Measurements from ENCODE around the gene B3GAT3.

The B3GAT3 gene

GRCh38 chr11:62602141-62603071 lies 19.4 kb downstream of the B3GAT3 start:
- peak overlapping the region; percentile 94 for H3K4me3 Mint-ChIP-seq
- no peaks in the 10 kb centered on the region for H3K27me3 Mint-ChIP-seq
- H3K27ac Mint-ChIP-seq, result peak overlapping the region; percentile 93
- no peak for DNase-seq
- H3K4me1 Mint-ChIP-seq (ENCODE audit: low read depth), result peaks cover 54% of the 10 kb centered on the region
- peaks cover 92% of the 10 kb centered on the region for H3K36me3 Mint-ChIP-seq (ENCODE audit: low read depth)
- no peaks in the 10 kb centered on the region for H3K9me3 Mint-ChIP-seq

GRCh38 chr11:62601372-62602140 lies 20.2 kb downstream of the B3GAT3 start, which contains the start of gene MTA2:
Gene MTA2 (minus strand): TSS chr11:62601865. CDS start chr11:62601450, 415 bp downstream.
- H3K4me3 Mint-ChIP-seq, result peak within 1 kb of the TSS; percentile 94
- peak; percentile 100 for DNase-seq
- peaks cover 57% of the 10 kb centered on the region for H3K4me1 Mint-ChIP-seq (ENCODE audit: low read depth)
- peaks cover 92% of the 10 kb centered on the region for H3K36me3 Mint-ChIP-seq (ENCODE audit: low read depth)
- H3K27ac Mint-ChIP-seq, result peak within 1 kb of the TSS; percentile 93
- H3K9me3 Mint-ChIP-seq, result no peaks in the 10 kb centered on the region
- H3K27me3 Mint-ChIP-seq, result no peaks in the 10 kb centered on the region

- H3K27ac Mint-ChIP-seq, result peak overlapping the region; percentile 93
Measured at GRCh38 chr11:62601122-62601371, 20.7 kb downstream of the B3GAT3 start.

GRCh38 chr11:62600367-62601121 lies 21.2 kb downstream of the B3GAT3 start:
- Mint-ChIP-seq H3K27ac (peak overlapping the region; percentile 93), H3K9me3 (no peaks in the 10 kb centered on the region), H3K27me3 (no peaks in the 10 kb centered on the region), H3K4me1 (ENCODE audit: low read depth) (peaks cover 55% of the 10 kb centered on the region), H3K4me3 (peak overlapping the region; percentile 94), H3K36me3 (ENCODE audit: low read depth) (peaks cover 92% of the 10 kb centered on the region)
- no peak for DNase-seq

More at GRCh38 chr11:62601122-62601371, 20.7 kb downstream of the B3GAT3 start:
- Mint-ChIP-seq H3K27me3 (no peaks in the 10 kb centered on the region), H3K4me1 (ENCODE audit: low read depth) (peaks cover 54% of the 10 kb centered on the region), H3K4me3 (peak overlapping the region; percentile 94), H3K36me3 (ENCODE audit: low read depth) (peaks cover 92% of the 10 kb centered on the region), H3K9me3 (no peaks in the 10 kb centered on the region)
- no peak for DNase-seq

GRCh38 chr11:62599901-62600300 lies 21.9 kb downstream of the B3GAT3 start:
- peaks cover 58% of the 10 kb centered on the region for H3K4me1 Mint-ChIP-seq (ENCODE audit: low read depth)
- H3K27ac Mint-ChIP-seq, result peak overlapping the region; percentile 93
- H3K4me3 Mint-ChIP-seq, result peak overlapping the region; percentile 94
- peaks cover 92% of the 10 kb centered on the region for H3K36me3 Mint-ChIP-seq (ENCODE audit: low read depth)
- H3K27me3 Mint-ChIP-seq, result no peaks in the 10 kb centered on the region
- no peaks in the 10 kb centered on the region for H3K9me3 Mint-ChIP-seq
- DNase-seq, result no peak

- peak overlapping the region; percentile 93 for H3K27ac Mint-ChIP-seq
- H3K4me3 Mint-ChIP-seq, result peak overlapping the region; percentile 94
- H3K4me1 Mint-ChIP-seq (ENCODE audit: low read depth), result peaks cover 62% of the 10 kb centered on the region
- DNase-seq, result peak; percentile 92
- no peaks in the 10 kb centered on the region for H3K27me3 Mint-ChIP-seq
- H3K9me3 Mint-ChIP-seq, result no peaks in the 10 kb centered on the region
- peaks cover 92% of the 10 kb centered on the region for H3K36me3 Mint-ChIP-seq (ENCODE audit: low read depth)
Measured at GRCh38 chr11:62599069-62599696, 22.6 kb downstream of the B3GAT3 start.

GRCh38 chr11:62595124-62595523 lies 26.7 kb downstream of the B3GAT3 start:
- Mint-ChIP-seq H3K27ac (peak overlapping the region; percentile 93), H3K9me3 (no peaks in the 10 kb centered on the region), H3K27me3 (no peaks in the 10 kb centered on the region), H3K4me3 (no peak overlapping the region), H3K36me3 (ENCODE audit: low read depth) (peaks cover 95% of the 10 kb centered on the region), H3K4me1 (ENCODE audit: low read depth) (peaks cover 70% of the 10 kb centered on the region)
- DNase-seq, result no peak

- Mint-ChIP-seq H3K27me3 (no peaks in the 10 kb centered on the region), H3K36me3 (ENCODE audit: low read depth) (peaks cover 93% of the 10 kb centered on the region), H3K4me3 (peak overlapping the region; percentile 66), H3K27ac (peak overlapping the region; percentile 93), H3K9me3 (no peaks in the 10 kb centered on the region), H3K4me1 (ENCODE audit: low read depth) (peaks cover 66% of the 10 kb centered on the region)
- peak; percentile 81 for DNase-seq
Measured at GRCh38 chr11:62593434-62594044, 28.2 kb downstream of the B3GAT3 start.

GRCh38 chr11:62592989-62593421 lies 28.8 kb downstream of the B3GAT3 start:
- H3K27ac Mint-ChIP-seq, result peak overlapping the region; percentile 97
- DNase-seq, result no peak
- peaks cover 92% of the 10 kb centered on the region for H3K36me3 Mint-ChIP-seq (ENCODE audit: low read depth)
- peaks cover 64% of the 10 kb centered on the region for H3K4me1 Mint-ChIP-seq (ENCODE audit: low read depth)
- peak overlapping the region; percentile 3 for H3K4me3 Mint-ChIP-seq
- H3K27me3 Mint-ChIP-seq, result no peaks in the 10 kb centered on the region
- no peaks in the 10 kb centered on the region for H3K9me3 Mint-ChIP-seq

GRCh38 chr11:62592146-62592815 lies 29.5 kb downstream of the B3GAT3 start:
- H3K27ac Mint-ChIP-seq, result peak overlapping the region; percentile 97
- peaks cover 92% of the 10 kb centered on the region for H3K36me3 Mint-ChIP-seq (ENCODE audit: low read depth)
- H3K27me3 Mint-ChIP-seq, result no peaks in the 10 kb centered on the region
- H3K4me1 Mint-ChIP-seq (ENCODE audit: low read depth), result peaks cover 62% of the 10 kb centered on the region
- DNase-seq, result no peak
- no peaks in the 10 kb centered on the region for H3K9me3 Mint-ChIP-seq
- H3K4me3 Mint-ChIP-seq, result peak overlapping the region; percentile 97

GRCh38 chr11:62591448-62592145 lies 30.2 kb downstream of the B3GAT3 start, which contains the start of gene TUT1:
Gene TUT1 (minus strand): TSS chr11:62591523. CDS start chr11:62591485, 38 bp downstream.
- Mint-ChIP-seq H3K4me1 (ENCODE audit: low read depth) (peaks cover 58% of the 10 kb centered on the region), H3K27me3 (no peaks in the 10 kb centered on the region), H3K9me3 (no peaks in the 10 kb centered on the region), H3K27ac (peak within 1 kb of the TSS; percentile 97), H3K4me3 (peak within 1 kb of the TSS; percentile 97), H3K36me3 (ENCODE audit: low read depth) (peaks cover 91% of the 10 kb centered on the region)
- DNase-seq, result peak; percentile 94

GRCh38 chr11:62588966-62589637 lies 32.7 kb downstream of the B3GAT3 start:
- Mint-ChIP-seq H3K27ac (peak overlapping the region; percentile 97), H3K9me3 (no peaks in the 10 kb centered on the region), H3K36me3 (ENCODE audit: low read depth) (peaks cover 81% of the 10 kb centered on the region), H3K4me1 (ENCODE audit: low read depth) (peaks cover 52% of the 10 kb centered on the region), H3K27me3 (no peaks in the 10 kb centered on the region), H3K4me3 (peak overlapping the region; percentile 97)
- no peak for DNase-seq

Data from activated T-cell treated with anti-CD3 and anti-CD28 coated beads, Interleukin-2, amount 50 U/mL, for 24 hours (primary cell).